Left renal pelvis (tissue), 4 donors: ENCODE results near the gene VPS39. TPM values are rescaled to one million over a fixed set of nuclear protein-coding genes. Genes with fewer than 3 reads are reported as not detected.

Experiments
- DNase-seq, 4 donors: peaks; one replicate each; pipeline ENCODE4 v3.0.0-alpha.2; 2013; ENCODE audit warnings: low read depth in 4 of 4, low spot score in 3 of 4
- polyA plus RNA-seq, 4 donors: library from polyadenylated mRNA; unstranded; fragments of 120-200 nt; gene quantifications; one replicate each; pipeline ENCODE4 v1.2.1, GENCODE V29; 2013; ENCODE audit not compliant: insufficient read length in 4 of 4

Gene VPS39
- polyA plus RNA-seq, 4 donors = 56.1 to 73.5 (median 66.8) TPM

DNA sequence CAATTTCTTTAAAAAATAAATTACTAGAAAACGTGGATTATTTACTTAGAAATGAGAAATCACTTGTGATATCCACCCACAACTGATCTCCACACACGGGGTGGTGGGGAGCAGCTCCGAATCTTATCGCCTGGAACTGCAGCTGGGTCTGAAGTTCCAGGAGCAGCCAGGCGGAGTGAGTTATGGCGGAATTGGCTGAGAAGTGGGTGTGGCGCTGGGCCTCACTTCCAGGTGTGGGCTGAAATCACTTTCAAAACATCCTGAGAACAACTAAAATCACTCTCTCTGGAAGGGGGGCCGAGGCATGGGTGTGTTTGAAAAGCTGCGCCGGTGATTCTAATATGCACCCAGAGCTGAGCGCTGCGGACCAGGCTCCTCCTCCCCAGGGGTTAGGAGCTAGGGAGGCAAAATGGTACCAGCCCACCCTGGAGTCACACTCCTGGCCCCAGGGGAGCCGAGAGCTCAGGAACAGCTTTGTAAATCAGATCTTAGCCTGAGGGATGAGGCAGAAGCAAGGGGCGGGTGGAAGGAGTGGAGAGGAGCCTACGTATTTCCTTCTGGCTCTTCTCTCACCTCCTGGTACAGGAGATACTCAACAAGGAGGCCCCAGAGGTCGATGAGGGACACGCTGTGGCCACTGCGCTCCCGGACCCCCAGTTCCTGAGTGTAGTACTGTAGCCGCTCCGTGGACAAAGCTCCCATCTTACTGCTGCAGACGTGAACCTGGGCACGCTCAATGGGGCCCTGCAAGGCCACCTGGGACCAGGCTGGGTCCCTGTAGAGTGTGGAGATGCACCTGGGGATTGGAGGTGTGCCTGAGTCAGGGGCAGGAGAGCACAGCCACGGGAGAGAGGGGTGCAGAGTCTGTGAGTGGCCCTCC lies 61.3 kb downstream of the VPS39 start:
- no peak for DNase-seq

DNA sequence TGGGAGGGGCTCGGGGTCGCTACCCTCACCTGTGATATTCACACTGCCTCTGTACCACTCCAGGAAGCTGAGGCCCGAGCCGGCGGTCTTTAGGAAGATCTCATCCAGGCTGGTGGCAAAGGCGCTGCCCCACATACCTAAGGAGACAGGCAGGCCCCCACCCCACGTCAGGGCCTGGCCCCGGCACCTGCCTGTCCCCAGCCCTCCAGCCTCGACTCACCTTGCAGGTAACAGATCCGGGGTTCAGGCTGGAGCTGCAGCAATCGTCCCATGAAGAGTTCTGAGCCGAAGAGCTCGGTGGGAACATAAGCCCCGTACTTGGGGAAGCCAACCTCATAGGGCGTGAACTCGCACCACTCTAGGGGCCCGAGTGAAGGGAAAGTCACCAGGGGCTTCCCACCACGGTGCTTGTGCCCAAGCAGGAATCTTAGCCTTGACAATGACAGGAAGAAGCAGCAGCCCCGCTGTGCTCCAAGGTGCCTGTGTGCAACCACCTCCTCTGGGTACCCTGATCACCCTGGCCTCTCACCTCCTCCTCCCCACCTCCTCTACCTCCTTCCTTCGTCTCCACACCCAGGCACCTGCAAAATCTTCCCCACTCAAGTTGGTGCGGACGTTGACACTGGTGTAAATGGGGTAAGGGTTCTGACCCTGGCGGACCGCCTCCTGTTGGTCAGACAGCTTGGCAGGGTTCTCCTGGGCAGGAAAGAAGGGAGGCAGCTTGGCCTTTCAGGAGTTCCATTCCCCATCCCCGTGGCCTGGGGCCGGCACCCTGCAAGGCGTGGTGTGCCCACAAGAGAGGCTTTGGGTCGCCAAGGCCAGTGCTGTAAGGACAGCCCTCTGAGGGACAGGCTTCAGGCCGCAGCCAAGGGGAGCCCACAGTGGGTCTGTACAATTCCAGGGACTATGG lies 62.3 kb downstream of the VPS39 start:
- no peak for DNase-seq

DNA sequence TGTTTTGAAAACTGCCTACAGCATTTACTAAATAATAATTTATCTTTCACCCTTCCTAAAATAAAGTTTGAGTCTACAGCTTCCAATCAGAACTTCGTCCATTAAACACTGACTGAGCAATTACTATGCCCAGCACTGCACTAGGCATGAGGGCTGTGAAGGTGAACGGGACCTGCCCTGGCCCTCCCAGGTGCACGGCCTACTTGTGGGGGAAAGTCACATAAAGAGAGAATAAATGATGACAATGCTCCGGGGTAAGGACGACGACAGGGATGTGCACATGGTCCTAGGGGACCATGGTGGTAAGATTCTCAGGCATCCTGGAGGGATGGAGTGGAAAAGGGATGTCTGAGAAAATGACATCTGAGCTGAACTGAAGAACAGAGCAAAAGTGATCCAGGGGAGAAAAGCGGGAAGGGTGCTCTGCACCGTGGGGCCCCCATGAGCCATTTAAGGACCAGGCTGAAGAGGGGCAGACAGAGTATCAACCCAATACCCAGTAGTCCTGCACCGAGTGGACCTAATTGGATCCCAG lies 63.2 kb downstream of the VPS39 start:
- no peak for DNase-seq

DNA sequence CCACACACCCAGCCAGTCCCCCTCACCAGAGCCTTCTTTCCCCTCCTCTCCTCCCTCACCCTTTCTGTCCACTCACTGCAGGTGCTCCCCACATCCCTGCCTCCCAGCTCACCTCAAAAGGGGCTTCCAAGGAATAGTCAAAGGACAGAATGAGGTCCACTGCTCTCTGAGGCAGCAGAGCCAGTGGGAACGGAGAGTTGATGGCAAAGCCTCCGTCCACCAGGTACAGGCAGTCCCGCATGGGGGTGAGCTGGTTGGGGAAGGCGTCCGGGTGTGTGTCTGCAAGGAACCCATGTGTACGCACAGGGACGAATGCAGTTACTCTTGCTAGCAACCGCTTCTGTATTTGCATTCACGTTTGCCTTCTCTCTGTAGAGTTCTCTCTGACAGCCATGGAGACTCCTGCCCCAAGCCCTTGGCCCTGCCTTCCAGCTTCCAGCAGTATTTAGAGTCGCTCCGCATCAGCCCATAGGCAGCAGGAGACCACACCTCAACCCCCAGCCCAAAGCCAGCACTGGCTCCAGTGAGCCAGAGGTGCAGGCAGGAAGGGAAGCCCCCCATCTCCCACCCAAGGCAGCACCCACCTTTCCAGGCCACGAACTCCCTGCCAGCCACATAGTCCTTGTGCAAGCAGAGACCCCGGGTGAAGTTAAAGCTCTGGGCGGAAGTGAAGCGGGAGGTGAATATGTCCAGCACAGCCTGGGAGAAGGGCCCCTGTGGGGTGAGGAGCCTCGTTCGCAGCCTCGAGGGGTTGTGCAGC lies 64.1 kb downstream of the VPS39 start:
- no peak for DNase-seq

DNA sequence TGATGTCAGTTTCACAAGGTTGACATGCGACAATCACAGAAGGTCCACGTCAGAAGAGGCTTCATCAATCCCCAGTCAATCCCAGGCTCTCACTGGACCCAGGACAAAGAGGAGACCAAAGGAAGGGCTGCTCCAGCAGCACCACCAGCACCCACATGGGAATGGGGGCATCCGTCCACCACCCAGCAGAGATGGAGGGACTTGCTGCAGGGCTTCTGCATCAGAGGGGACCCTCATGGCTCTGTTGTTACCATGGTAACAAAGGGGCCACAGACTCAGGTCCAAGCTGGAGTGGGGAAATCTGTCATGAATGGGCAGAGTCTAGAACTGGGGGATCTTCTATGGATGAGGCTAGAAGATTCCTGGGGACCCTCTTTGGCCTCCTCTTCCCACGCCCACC lies 64.7 kb downstream of the VPS39 start:
- no peak for DNase-seq

DNA sequence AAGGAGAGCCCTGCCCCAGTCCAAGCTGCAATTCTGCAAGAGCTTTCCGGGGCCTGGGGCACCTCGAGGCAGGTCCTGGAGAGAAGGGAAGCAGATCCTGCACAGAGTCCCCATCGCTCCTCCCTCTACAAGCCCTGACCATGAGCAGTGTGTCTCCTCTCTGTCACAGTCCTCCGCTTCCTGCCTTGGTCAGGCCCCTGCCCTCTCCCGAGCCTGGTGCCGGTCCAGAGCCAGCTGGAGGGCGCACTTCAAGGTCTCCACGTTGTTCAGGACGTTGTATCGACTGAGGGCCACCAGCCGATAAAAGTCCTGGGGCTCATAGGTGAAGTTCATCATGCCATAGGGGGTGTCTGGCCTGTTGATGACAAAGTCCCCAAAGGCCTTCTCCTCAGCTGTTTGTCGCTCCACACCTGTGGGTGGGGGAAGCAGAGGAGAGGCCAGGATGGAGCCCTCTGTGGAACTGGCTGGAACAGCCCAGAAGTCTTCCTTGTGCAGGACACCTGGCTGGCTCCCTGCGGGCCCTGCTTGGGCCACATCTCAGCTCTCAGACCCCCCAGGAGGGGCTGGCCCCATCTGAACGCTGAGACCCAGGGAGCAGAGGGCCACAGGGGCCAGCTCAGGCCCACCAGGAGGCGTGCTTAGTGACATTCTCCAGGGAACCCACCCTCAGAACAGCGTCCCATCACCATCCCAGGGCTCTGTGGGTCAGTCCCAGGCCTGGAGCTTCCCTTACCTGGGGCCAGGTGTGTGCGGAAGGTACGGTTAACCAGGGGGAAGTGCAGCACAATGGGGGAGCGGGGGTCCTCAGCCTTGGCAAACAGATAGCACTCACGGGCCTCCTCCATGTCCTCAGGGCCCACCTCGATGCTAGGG lies 66.1 kb downstream of the VPS39 start:
- DNase-seq = no peak

DNA sequence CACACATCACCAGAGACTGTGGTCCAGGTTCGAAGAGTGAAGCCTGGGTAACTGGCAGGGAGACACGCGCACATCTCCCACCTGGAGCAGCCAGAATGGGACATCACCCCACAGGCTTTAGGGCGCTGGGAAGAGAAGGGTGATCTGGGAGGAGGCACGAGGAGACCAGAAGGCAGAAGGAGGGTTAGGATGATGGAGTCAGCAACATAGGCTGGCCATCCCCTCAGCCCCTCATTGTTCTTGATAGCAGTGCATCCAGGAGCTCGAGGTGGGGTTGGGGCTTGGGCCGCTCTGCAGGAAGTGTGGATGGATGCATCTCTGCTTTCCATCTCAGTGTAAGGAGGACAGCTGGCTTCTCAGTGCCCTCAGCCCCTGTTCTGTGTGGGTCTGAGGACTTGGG lies 66.9 kb downstream of the VPS39 start:
- DNase-seq = no peak

DNA sequence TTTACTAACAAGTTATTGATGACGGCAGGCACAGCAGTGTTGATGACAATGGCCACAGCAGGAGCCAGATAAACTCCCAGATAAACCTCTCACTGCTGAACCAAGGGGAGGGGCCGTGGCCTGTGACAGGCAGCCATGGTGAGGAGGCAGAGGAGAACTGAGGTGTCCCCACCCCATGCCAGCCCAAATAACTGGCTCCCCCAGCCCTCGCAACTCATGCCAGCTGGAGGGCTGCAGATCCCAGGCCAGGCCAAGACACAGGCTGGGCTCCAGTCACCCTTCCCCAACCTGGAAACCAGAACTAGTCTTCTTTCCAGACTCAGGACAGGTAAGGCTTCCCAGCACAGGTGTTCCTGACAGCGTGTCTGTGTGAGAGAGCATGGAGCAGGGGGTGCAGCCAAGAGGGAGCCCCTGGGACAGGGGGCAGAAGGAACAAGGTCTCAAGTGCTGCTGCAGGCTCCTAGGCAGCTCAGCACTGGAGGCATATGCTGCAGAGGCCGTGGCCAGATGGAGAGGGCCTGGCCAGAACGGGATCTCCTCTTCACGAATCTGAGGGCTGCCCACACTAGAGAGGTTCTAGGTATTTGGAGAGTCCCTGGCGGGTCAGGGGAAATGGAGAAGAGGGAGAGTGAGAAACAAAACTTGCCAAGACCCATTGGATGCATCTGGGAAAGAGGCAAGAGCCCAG lies 67.6 kb downstream of the VPS39 start:
- no peak for DNase-seq

DNA sequence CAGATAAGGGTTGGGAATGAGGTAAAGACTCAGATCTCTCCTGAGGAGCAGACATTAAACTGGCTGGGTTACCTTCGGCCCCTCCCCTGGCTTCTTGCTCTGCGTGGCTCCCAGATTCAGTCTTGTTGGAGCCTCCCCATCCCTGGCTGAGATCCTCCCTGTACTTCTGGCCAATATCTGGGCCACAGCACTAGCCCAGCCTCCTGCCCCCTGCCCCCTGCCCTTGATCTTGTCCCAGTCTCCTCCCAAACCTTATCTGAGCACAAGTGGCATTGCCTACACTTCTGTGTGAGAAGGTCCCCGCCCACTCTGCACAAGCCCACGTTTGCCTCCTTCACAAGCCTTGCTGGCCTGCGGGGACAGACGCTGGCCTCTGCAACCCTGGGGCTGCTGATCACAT lies 68.5 kb downstream of the VPS39 start:
- DNase-seq = no peak

DNA sequence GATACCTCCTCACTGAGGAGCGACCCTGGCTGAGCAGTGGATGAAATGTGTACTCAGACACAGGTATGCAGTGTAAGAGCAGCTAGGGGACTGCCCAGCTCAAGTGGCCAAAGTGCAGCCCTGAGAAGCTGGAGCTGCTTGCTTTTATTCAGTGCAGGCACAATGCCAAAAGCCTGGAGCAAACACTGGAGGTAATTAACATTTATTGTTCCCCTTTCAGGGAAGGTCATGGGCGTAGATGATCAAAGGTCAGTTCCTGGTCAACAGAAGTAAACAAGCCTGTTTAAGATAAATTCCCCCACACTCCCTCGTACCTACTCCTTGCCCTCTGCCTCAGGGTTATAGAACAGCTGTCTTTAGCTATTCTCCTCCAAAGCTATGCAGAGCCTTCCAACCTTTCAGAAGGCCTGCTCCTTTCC lies 69.1 kb downstream of the VPS39 start:
- DNase-seq = no peak

DNA sequence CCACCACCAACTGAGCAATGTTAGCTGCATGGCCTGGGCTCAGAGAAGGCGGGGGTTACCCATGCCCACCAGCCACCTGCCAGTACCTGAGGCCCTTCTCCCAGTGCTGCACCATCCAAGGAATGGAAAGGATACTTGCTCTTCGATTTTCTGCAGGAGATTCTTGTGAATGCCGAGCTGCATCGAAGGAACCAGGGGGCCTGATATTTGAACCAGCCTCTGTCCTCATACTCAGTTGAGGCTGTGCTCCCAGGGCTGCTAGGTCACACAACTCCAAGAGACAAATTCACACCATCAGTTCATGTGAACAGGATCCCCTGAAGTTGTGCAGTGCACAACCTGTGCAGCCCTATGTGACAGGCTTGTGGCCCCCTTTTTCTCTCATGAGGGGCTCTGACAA lies 69.7 kb downstream of the VPS39 start:
- DNase-seq = no peak

DNA sequence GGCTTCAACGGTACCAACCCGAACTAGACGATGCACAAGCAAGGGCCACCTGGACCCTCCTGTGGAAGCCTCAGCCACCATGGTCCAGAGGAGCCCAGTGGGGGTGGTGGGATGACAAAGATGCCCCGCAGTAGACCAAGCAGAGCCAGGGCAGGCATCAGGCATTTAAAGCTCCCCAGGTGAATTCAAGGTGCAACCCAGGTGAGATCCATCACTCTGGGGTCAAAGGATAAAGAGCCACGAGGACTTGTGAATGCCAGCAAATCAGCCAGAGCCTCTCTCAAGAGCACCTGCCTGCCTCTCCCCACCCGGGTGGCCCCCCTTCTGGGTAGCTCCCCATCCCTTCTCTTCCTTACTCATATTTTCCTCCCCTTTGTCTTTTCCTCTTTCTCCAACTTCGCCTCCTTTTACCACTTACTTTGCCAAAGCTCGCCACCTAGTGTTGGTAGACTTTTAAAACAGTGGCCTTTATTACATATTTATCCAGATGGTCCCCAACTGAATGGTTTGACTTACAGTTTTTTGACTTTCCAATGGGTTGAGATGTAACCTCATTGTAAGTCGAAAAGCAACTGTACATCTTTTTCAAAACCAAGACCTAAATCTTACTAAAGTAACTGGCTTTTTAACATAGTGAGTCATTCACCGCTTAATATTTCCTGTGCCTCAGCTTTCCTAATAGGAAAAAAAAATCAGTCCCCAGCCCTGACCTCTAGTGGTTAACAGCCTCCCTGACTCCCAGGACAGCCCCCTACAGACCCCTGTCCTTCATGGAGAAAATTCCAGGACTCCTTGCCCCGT lies 70.4 kb downstream of the VPS39 start:
- no peak for DNase-seq

DNA sequence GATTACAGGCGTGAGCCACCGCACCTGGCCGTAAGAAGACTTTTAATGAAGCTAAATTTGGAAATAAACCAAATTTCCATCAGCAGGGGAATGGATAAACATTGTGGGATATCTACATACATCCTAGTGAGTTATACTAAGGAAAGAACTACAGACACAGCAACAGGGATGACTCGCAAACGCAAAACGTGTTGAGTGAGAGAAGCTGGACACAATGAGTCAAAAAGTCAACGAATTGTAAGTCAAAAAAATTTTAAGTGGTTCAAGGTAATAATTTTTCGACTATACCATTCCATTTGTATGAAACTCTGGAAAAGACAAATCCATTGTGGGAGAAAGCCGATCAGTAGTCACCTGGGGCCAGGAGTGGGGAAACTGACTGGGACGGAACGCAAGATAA lies 71.6 kb downstream of the VPS39 start:
- DNase-seq = no peak

DNA sequence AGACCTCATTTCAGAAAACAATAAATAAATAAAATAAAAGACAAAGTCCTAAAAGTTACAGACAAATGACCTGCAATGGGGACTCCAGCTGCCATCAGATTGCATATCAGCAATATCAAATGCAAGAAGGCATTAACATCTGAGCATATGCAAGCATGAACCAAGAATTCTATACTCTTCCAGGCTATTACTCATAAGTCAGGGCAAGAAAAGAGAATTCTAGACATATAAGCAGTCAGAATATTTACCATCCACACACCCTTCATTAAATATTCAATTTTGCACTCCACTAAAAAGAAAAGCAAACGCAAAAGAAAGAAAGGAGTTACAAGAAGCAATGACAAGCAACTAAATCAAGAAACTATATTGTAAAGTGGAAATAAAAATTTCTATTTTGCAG lies 72.8 kb downstream of the VPS39 start:
- no peak for DNase-seq

DNA sequence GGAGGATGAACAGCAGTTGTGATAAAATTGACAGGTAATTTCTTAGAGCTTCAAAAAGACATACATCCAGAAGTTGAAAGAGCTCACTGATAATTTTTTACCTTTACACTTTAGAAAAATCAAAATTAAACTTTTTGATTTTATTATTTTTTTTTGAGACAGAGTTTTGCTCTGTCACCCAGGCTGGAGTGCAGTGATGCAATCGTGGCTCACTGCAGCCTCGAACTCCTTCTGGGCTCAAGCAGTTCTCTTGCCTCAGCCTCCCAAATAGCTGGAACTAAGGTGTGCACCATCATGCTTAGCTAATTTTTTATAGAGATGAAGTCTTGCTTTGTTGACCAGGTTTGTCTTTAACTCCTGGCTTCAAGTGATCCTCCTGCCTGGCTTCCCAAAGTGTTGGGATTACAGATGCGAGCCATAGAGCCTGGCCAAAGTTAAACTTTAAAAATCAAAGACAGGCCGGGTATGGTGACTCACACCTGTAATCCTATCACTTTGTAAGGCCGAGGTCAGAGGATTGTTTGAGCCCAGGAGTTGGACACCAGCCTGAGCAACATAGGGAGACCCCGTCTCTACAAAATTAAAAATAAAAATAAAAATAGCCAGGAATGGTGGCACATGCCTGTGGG lies 73.4 kb downstream of the VPS39 start:
- no peak for DNase-seq

DNA sequence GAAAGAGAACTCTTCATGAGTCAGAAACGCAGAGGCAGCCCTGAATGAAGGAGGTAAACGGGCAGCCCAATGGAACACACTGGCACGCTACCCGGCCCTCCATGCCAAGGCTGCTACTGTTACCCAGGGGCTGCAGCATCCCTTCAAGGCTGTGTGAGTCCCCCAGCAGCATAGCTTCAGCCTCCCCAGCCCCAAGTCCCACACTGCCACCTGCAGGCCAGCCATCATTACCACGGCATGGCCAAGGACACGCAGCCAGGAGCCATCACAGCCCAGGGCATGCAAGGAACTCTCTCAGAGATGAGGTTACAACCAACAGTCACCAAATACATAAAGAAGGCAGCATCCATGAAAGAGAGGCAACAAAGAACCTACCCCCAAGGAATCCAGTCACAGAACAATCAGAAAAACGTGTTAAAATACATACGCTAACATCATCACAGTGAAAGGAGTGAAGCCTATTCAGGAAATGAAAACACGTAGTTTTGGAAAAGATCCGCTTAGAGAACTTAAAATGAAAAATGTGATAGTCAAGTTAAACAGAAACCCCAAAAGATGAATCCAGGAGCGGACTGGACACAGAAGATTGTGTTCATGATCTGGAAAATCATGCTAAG lies 74.1 kb downstream of the VPS39 start:
- no peak for DNase-seq

DNA sequence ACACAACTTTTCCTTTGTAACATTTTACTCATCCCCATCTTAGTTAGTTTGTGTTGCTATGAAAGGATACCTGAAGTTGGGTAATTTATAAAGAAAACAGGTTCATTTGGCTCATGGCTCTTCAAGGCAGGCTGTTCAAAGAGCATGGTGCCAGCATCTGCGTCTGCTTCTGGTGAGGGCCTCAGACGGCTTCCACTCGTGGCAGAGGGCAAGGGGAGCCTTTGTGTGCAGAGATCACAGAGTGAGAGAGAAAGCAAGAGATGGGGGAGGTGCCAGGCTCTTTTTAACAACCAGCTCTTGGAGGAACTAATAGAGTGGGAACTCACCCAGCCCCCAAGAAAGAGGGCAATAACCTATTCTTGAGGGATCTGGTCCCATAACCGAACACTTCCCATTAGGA lies 74.7 kb downstream of the VPS39 start:
- DNase-seq = no peak
